H1 (cell line): ENCODE data around the gene PPARA. TPM values are rescaled to one million over a fixed set of nuclear protein-coding genes. Genes with fewer than 3 reads are reported as not detected.

Source experiments
- BACH1 ChIP-seq: IDR thresholded peaks from 2 replicates; pipeline ENCODE4 v1.6.1; 2012; ENCODE audit warnings: low read length, improper control_type of control experiment
- CHD7 ChIP-seq: fragments of 300-600 bp; sonication (generic); IDR thresholded peaks from 2 replicates; pipeline ENCODE4 v1.7.1; 2012; ENCODE audit warnings: low read length, moderate library complexity, mild to moderate bottlenecking, inconsistent platforms; ENCODE audit not compliant: insufficient replicate concordance
- JUN ChIP-seq: IDR thresholded peaks from 2 replicates; pipeline ENCODE4 v1.6.1; 2011; ENCODE audit warnings: low read depth, mild to moderate bottlenecking, improper control_type of control experiment, low read length
- POU5F1 ChIP-seq: IDR thresholded peaks from 2 replicates; pipeline ENCODE4 v1.6.1; 2011; ENCODE audit warnings: low read depth, mild to moderate bottlenecking, low read length, moderate library complexity
- YY1 ChIP-seq: IDR thresholded peaks from 2 replicates; pipeline ENCODE4 v1.6.1; 2011; ENCODE audit warnings: low read depth, mild to moderate bottlenecking, low read length
- polyA plus RNA-seq, 7 experiments: library from polyadenylated mRNA; depleted of rRNA in 3 of 7; stranded (reverse) in 5 of 7; unstranded in 2 of 7; fragments of >200 nt in 5 of 7; fragments of 200-250 nt in 2 of 7; gene quantifications; 1 replicate in 5 of 7; 2 replicates in 1 of 7; 4 replicates in 1 of 7; pipeline versions ENCODE4 v1.2.1 to v1.2.3, GENCODE V29; 2011 to 2013; ENCODE audit warnings: missing spikeins in 2 of 7, mixed read lengths in 2 of 7
- total RNA-seq: library from RNA; stranded (reverse); fragmentation: NEBNext Ultra II Directional; extraction: Animal tissue kit (Norgen Biotek cat#: 25700); gene quantifications from 2 replicates; pipeline ENCODE4 v1.2.1, GENCODE V29; 2021

The PPARA gene
- total and polyA plus RNA-seq, 2 of the 8 experiments (the other 6 are each of a cell fraction or from before 2014, with no cell fraction given): 3.1 to 8.2 TPM

DNA sequence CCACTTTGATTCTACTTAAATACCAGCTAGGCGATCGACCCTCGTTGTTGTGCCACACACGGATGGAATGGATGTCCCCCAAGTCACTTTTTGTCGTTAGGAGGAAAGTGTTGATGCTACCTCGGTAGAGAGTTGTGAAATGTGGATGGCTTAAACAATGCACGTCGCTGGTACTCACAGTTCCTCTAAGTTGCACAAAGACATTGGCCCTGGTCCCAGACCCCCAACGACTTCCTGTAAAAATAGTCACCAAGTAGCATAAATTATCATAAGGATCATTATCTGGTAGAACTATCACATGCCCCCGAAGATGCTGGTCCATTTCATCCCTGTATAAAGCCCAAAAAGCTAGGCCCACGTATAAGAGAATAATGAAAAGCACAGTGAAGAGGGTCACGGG, 109.0 kb downstream of the PPARA start (continued):
- TF ChIP-seq CHD7: no peak
- TF ChIP-seq JUN: no peak
- no peak for TF ChIP-seq BACH1
- no peak for TF ChIP-seq POU5F1
- TF ChIP-seq YY1: no peak
